GM08714 (cell line): Measurements from ENCODE around the gene MYRF.

Source experiments
- H3K4me3 ChIP-seq: fragments of 200-500 bp; sonication (Bioruptor generic); 2 replicates; pipeline ENCODE4 v1.5.1; 2014; ENCODE audit warnings: mild to moderate bottlenecking, low read length, inconsistent platforms
- ZNF274 ChIP-seq: IDR thresholded peaks from 2 replicates; pipeline ENCODE4 v1.6.1; 2012; ENCODE audit warnings: mild to moderate bottlenecking, low read depth, low read length

Gene MYRF

DNA sequence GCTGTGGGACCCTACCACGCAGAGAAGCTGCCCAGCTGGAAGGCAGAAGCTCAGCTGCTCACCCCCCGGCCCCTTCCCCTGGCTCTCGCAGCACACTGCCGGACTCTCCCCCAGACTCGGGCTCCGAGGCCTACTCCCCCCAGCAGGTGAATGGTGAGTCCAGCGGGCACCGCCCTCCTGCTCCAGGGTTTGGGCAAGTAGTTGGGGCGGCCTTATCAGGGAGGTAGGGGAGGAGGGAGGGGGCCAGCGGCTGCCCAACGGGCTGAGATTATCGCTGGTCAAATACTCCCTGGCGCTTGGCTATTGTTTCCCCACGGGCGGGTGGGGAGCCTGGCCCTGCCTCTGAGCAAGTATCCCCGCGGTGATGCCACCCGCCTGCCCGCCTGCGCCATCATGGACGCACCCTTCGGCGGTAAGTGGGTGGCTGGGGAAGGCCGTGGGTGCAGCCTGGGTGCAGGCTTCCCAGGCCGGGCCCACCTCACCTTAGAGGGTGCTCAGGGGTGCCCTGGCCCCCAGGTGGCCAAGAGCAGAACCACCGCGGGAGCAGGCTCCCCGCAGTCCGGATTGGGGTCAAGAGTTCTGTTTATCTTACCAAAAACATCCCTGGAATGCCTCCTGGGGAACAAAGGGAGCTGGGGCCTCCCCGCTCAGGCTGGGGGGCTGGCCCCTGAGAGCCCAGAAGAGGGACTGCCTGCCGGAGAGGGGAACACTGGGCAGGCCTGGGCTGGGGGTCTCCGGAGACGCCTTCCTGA is 16.9 kb downstream of the MYRF start:
- H3K4me3 ChIP-seq, result no peak overlapping the region
- no peak for TF ChIP-seq ZNF274

- H3K4me3 ChIP-seq, result no peak overlapping the region
- no peak for TF ChIP-seq ZNF274
These were observed 17.7 kb downstream of the MYRF start for GRCh38 chr11:61769946-61770683.

GRCh38 chr11:61771195-61771894 is 18.9 kb downstream of the MYRF start:
- no peak for TF ChIP-seq ZNF274
- no peak overlapping the region for H3K4me3 ChIP-seq

DNA sequence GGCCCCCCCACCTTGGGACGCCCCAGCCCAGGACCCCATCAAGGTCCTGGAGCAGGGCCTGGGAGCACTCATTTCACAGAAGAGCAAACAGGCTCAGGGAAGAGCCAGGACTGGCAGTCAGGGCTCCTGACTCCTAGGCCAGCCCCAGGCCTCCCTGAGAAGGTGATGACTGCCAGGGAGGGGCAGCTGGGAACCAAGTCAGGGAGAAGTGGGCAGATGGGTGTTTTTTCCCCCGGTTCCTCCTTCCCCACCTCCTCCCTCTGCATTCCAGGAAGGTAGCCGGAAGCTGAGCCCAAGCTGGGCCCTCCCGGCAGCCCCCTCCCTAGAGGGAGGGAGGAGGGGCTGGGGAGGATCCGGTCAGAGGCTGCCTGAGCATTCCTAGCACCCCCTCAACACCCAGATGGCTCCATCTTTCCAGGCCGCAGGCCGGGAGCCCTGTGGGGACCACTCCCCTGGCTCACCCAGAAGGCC is 19.6 kb downstream of the MYRF start:
- TF ChIP-seq ZNF274, result no peak
- no peak overlapping the region for H3K4me3 ChIP-seq

DNA sequence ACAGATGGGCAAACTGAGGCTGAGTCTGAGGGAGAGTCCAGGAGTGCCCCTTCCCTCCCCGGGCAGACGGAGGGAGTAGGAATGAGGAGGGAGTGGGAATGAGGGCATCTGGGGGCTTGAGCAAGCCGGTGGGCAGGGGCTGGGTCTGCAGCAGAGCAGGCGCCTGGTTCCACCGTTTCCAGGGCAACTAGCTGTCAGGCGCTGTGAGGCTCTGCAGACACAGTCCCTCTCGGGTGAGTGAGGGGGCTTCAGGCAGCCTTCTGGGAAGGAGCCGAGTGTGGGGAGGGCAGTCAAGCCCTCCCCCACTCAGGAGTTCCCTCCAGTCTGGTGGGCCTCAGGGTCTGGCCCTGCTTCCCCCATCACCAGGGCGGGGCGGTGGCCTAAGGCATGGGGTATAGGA is 20.9 kb downstream of the MYRF start:
- TF ChIP-seq ZNF274, result no peak
- no peak overlapping the region for H3K4me3 ChIP-seq

DNA sequence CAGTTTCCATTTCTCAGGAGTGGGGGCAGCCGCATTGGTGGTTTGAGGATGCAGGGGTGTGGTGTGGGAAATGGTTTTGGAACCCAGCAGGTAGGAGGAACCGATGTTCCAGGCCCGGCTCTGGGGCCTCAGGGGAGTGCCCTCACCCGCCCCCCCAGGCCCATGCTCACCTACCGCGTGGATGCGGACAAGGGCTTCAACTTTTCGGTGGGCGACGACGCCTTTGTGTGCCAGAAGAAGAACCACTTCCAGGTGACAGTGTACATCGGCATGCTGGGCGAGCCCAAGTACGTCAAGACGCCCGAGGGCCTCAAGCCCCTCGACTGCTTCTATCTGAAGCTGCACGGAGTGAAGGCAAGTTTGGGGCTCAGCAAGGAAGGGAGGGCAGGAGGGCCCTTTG is 21.4 kb downstream of the MYRF start:
- no peak overlapping the region for H3K4me3 ChIP-seq
- no peak for TF ChIP-seq ZNF274

DNA sequence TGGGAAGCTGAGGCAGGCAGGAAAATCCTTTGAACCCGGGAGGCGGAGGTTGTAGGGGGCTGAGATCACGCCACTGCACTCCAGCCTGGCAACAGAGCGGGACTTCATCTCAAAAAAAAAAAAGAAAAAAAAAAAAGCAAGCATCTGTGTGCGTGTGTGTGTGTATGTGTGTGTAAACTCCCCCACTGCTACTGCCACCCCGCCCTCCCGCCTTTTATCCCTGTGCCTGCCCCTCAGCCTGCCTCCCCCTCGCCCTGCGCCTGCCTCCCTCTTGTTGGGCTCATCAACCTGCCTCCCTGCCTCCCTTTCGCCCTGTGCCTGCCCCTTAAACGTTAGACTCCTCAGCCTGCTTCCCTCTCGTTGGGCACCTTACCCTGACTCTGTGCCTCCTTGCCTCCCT is 22.0 kb downstream of the MYRF start:
- no peak overlapping the region for H3K4me3 ChIP-seq
- no peak for TF ChIP-seq ZNF274

- no peak for TF ChIP-seq ZNF274
- H3K4me3 ChIP-seq, result no peak overlapping the region
These were observed 22.7 kb downstream of the MYRF start for GRCh38 chr11:61775106-61775505.

DNA sequence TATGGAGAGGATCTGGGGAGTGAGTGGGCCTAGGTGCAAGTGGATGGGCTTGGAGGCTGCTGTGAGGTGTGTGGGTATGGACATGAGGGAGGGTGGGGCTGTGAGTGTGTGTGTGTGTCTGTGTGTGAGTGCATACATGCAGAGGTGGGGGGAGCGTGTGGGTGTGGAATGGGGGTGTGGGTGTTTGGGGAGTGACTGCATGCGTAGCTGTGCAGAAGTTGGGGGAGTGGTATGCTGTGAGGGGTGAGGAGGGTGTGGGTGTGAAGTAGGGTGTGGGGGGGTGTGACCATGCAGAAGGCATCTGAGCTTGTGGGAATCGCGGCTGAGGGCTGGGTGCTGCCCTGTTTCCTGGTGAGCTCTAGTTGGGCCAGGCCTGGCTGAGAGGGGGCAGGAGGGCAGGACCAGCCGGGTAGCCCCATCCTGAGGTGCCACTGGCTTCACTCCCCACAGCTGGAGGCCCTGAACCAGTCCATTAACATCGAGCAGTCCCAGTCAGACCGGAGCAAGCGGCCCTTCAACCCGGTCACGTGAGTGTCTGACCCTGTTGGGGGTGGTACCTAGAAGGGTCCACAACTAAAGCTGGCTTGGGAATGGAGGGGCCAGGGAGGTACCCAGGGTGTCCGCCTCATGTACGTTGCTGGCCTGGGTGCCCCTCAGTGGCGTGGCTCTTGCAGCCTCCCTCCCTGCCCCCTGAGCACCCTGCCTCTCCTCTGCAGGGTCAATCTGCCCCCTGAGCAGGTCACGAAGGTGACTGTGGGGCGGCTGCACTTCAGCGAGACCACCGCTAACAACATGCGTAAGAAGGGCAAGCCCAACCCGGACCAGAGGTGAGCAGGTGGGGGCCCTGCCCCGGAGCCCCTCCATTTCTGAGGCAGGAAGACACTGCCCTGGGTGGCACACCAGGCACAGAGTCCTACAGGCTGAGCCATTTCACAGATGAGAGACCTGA is 23.4 kb downstream of the MYRF start:
- no peak overlapping the region for H3K4me3 ChIP-seq
- no peak for TF ChIP-seq ZNF274

DNA sequence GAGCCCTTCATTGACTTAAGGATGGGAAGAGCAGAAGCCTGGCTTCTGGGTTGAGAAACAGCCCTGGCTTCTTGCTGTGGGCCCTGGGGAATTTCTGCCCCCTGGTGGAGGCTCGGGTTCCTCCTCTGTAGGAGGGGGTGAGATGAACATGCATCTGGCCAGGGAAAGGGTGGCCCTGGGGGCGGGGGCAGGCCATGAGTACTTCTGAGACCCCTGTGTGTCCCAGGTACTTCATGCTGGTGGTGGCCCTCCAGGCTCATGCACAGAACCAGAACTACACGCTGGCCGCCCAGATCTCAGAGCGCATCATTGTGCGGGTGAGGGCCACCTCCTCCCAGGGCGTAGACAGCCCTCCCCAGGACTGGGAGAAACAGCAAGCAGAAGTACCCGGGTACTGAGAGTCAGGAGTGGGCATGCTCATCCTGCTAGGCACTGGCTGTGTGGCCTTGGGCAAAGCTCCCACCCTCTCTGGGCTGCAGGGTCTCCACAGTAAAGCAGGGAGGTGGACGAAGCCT is 24.2 kb downstream of the MYRF start:
- no peak overlapping the region for H3K4me3 ChIP-seq
- TF ChIP-seq ZNF274, result no peak

DNA sequence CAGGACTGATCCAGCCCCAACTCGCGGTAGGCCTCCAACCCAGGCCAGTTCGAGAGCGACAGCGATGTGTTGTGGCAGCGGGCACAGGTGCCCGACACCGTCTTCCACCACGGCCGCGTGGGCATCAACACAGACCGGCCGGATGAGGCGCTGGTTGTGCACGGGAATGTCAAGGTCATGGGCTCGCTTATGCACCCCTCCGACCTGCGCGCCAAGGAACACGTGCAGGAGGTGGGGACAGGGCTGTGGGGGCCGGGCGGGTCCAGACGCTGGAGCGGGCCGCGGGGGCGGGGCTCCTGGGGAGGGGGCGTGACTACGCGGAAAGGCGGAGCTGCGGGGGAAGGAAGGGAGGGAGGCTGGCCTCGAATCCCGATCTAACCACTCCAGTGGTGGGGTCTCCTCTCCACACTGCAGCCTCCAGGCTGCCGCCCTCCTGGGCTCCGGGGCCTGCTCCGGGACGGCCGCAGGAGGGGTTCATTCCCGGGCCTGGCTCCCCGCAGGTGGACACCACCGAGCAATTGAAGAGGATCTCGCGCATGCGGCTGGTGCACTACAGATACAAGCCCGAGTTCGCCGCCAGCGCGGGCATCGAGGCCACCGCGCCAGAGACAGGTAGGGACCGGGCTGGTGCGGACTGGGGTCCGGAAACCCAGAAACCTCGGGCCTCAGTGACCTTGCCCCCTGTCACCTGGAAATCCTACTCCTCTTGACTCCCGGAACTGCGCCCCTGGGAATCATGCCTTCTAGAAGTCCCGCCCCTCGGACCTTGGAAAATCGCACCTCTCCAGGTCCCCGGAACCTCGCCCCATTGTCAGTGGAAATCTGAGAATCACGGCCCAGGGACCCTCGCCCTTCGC is 25.0 kb downstream of the MYRF start:
- H3K4me3 ChIP-seq, result peak overlapping the region; percentile 17; the same call in 1 of the 2 replicates
- TF ChIP-seq ZNF274, result no peak

DNA sequence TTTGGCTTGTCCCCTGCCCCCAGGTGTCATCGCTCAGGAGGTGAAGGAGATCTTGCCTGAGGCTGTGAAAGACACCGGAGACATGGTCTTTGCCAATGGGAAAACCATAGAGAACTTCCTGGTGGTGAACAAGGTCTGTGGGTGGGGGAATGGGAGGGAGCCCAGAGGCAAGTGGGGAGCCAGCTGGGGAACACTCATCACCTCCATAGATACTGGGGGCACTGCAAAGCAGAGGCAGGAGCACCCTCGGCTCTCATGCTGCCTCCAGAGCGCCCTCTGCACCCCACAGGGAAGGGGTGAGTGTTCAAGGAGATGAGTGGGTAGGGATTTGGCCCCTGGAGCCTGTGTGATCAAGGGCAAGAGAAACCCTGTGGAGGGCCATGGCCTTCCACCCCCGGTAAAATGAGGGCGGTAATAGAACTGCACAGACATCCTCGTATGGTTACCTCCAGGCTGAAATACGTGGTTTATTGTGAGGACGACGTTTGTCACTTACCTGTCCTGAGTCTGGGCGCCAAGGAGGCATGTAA is 26.0 kb downstream of the MYRF start:
- TF ChIP-seq ZNF274, result no peak
- no peak overlapping the region for H3K4me3 ChIP-seq
